GM23338 (cell line): ENCODE measurements around the gene ZGLP1.

Source experiments
- CREB1 ChIP-seq: fragments of 250-450 bp; sonication (Bioruptor Pico); IDR thresholded peaks from 2 replicates; pipeline ENCODE4 v1.5.0; 2020; ENCODE audit warnings: low read depth, mild to moderate bottlenecking, moderate library complexity
- EZH2 ChIP-seq: fragments of 200-600 bp; sonication (generic); IDR thresholded peaks from one replicate; pipeline ENCODE4 v1.8.0; 2017; ENCODE audit warnings: antibody characterized with exemption, mild to moderate bottlenecking, low read depth; ENCODE audit not compliant: unreplicated experiment
- EZH2phosphoT487 ChIP-seq: fragments of 200-600 bp; sonication (generic); IDR thresholded peaks from one replicate; pipeline ENCODE4 v1.8.1; 2018; ENCODE audit warnings: antibody characterized with exemption; ENCODE audit not compliant: unreplicated experiment
- POLR2AphosphoS5 ChIP-seq: IDR thresholded peaks from 2 replicates; pipeline ENCODE4 v1.6.1; 2016; ENCODE audit warnings: antibody characterized with exemption, low read depth
- STAT1 ChIP-seq: IDR thresholded peaks from one replicate; pipeline ENCODE4 v1.6.1; 2016; ENCODE audit warnings: antibody characterized with exemption; ENCODE audit not compliant: unreplicated experiment
- TF ChIP-seq, protein P1 (sequence below), 2 experiments: fragments of 200-600 bp in 1 of 2; sonication (generic) in 1 of 2; conservative IDR thresholded peaks; 2 replicates each; pipeline versions ENCODE4 v1.5.1 to v1.6.1; 2016 to 2017; ENCODE audit warnings: antibody characterized with exemption in 2 of 2, low read depth in 2 of 2, mild to moderate bottlenecking in 2 of 2, moderate library complexity in 1 of 2
- TF ChIP-seq, protein P2 (sequence below): IDR thresholded peaks from one replicate; pipeline ENCODE4 v1.6.1; 2018; ENCODE audit warnings: antibody characterized with exemption; ENCODE audit not compliant: unreplicated experiment
- TF ChIP-seq, protein P3 (sequence below): IDR thresholded peaks from 2 replicates; pipeline ENCODE4 v1.6.1; 2016; ENCODE audit warnings: antibody characterized with exemption

DNA sequence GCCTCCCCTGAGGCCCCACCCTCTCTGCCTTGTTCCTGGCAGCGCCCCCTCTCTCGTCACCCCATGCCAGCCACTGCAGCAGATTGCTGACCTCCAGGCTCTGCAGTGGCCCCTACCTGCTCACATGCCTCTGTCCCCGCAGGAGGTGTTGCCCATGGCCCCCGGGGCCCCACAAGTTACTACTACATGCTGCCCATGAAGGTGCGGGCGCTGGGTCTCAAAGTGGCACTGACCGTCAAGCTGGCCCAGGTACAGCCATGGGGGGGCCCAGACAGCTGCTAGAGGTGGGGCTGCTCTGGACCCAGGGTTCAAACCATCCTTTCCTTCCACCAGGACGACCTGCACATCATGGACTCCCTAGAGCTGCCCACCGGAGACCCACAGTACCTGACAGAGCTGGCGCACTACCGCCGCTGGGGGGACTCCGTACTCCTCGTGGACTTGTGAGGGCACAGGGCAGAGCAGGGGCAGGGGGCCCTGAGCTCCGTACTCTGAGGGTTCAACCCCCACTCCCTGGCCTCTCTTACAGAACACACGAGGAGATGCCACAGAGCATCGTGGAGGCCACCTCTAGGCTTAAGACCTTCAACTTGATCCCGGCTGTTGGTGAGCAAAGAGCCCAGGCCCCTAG is 51.4 kb downstream of the ZGLP1 start:
- TF ChIP-seq, protein P1, sequence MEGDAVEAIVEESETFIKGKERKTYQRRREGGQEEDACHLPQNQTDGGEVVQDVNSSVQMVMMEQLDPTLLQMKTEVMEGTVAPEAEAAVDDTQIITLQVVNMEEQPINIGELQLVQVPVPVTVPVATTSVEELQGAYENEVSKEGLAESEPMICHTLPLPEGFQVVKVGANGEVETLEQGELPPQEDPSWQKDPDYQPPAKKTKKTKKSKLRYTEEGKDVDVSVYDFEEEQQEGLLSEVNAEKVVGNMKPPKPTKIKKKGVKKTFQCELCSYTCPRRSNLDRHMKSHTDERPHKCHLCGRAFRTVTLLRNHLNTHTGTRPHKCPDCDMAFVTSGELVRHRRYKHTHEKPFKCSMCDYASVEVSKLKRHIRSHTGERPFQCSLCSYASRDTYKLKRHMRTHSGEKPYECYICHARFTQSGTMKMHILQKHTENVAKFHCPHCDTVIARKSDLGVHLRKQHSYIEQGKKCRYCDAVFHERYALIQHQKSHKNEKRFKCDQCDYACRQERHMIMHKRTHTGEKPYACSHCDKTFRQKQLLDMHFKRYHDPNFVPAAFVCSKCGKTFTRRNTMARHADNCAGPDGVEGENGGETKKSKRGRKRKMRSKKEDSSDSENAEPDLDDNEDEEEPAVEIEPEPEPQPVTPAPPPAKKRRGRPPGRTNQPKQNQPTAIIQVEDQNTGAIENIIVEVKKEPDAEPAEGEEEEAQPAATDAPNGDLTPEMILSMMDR (conservative IDR thresholded peaks at IDR 0.05; ENCODE audit: low read depth in 2 of 2), result no peak
- TF ChIP-seq EZH2 (no peak), EZH2phosphoT487 (no peak), CREB1 (CRISPR knock-in tag) (no peak), POLR2AphosphoS5 (no peak), STAT1 (no peak)
- TF ChIP-seq, protein P2, sequence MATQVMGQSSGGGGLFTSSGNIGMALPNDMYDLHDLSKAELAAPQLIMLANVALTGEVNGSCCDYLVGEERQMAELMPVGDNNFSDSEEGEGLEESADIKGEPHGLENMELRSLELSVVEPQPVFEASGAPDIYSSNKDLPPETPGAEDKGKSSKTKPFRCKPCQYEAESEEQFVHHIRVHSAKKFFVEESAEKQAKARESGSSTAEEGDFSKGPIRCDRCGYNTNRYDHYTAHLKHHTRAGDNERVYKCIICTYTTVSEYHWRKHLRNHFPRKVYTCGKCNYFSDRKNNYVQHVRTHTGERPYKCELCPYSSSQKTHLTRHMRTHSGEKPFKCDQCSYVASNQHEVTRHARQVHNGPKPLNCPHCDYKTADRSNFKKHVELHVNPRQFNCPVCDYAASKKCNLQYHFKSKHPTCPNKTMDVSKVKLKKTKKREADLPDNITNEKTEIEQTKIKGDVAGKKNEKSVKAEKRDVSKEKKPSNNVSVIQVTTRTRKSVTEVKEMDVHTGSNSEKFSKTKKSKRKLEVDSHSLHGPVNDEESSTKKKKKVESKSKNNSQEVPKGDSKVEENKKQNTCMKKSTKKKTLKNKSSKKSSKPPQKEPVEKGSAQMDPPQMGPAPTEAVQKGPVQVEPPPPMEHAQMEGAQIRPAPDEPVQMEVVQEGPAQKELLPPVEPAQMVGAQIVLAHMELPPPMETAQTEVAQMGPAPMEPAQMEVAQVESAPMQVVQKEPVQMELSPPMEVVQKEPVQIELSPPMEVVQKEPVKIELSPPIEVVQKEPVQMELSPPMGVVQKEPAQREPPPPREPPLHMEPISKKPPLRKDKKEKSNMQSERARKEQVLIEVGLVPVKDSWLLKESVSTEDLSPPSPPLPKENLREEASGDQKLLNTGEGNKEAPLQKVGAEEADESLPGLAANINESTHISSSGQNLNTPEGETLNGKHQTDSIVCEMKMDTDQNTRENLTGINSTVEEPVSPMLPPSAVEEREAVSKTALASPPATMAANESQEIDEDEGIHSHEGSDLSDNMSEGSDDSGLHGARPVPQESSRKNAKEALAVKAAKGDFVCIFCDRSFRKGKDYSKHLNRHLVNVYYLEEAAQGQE, result no peak
- TF ChIP-seq, protein P3, sequence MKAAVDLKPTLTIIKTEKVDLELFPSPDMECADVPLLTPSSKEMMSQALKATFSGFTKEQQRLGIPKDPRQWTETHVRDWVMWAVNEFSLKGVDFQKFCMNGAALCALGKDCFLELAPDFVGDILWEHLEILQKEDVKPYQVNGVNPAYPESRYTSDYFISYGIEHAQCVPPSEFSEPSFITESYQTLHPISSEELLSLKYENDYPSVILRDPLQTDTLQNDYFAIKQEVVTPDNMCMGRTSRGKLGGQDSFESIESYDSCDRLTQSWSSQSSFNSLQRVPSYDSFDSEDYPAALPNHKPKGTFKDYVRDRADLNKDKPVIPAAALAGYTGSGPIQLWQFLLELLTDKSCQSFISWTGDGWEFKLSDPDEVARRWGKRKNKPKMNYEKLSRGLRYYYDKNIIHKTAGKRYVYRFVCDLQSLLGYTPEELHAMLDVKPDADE, result no peak
